Kidney capillary endothelial cell (primary cell): ENCODE data around the gene ADAM12.
A peak's percentile ranks its signal among the peaks of the same experiment; 100 is the strongest.

Source experiments
- DNase-seq: peaks from one replicate; pipeline ENCODE4 v3.0.0-alpha.2; 2018; ENCODE audit warnings: low spot score

Gene ADAM12

DNA sequence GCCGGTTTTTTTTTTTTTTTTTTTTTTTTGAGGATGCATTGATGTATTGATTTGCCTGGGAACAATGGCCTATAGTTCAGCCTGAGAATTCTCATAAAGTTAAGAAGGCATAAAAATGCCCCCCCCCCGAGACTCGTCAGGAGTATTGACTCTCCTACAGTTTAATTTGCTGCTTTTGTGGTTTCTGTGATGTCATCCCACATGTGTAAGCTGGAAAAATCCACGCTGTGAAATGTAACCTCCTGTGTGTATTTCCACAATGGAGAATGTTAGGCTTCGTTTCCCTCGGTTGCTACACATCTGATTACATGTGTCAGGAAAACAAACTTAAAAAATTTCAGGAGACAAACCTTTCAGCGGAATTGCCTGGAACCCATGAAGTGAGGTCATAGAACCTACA, 374.0 kb downstream of the ADAM12 start:
- DNase-seq: no peak

DNA sequence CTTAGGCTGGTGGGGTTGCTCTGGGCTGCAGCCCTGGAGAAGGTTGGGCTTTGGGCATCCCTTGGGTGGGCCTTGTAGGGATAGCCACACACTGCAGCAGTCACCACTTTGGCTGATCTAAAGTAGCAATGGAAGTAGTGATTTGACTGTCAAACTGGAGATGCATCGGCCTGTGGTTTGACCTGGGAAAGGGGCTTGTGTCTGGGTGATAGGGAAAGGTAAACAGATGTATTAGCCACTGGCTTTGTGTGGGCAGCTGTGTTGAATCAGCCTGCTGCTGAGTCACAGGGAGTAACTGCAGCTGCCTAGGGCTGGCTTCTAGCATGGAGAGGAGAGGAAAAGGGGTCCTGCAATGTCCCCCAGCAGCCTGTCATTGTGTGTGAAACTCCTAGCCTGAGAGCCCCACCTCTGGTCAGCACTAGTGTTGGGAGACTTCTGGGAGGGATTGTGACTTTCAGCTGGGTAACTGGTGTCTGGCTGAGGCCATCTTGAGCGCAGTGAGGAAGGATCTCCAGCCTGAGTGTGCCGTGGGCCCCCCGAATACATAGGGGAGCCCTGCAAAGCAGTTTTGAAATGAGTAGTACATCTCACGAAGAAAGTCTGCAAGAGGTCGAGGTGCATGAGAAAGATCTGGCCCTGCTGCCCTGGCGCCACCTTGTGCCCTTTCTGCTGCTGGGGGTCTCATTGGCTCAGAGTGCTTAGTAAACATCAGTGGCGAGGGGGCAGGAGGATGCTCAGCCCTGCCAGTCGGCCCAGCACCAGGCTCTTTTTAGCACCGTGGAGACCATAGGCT, 374.6 kb downstream of the ADAM12 start:
- DNase-seq: peak; percentile 26

DNA sequence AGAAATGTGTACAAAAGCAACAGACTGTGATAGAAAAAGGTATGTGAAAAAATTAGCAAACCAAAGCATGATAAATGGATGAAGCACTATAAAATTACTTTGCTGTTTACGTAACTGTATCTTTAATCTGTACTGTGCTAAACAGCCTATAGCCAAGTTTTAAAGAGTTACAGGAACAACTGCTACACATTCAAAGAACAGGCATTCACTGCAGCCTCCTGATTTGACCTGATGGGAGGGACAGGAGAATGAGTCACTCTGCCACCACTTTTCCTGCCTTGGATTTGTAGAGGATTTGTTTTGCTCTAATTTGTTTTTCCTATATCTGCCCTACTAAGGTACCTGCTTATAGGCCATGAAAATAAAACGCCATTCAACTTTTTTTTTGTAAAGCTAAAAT, 375.8 kb downstream of the ADAM12 start:
- DNase-seq: peak; percentile 27

DNA sequence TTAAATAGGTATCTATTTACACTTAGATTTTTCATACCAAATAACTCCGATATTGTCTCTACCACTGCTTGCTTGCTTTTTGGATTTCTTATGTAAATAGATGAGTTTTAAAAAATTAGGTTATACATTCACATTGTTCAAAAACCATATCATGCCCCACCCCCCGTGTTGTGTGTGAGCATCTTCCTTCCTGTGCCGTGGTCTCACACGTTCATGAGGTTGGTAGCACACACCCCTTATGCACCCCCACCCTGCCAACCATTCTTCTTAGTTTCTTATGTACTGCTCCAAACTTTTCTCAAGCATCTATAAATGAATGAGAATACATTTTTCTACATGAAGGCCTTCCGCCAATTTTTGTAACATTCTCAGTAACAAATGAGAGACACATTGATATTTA, 376.3 kb downstream of the ADAM12 start:
- no peak for DNase-seq

DNA sequence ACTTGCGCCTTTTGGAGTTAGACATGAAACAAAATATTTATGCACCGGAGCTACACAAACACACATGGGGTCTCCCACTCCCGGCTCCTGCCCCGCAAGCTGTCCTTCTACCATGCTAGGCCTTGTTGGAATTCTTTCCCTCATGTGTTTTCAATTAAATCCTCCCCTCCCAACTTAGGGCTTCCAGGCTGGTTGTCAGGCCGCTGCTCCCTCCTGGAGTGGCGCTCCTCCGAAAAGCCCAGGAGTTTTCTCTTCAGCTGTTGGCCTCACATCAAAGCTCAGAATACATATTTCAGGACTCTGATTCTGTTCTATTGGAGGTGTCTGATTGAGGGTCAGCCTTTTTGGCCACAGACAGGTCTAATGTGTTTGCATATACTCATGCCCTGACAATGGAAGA, 378.6 kb downstream of the ADAM12 start:
- DNase-seq: no peak

DNA sequence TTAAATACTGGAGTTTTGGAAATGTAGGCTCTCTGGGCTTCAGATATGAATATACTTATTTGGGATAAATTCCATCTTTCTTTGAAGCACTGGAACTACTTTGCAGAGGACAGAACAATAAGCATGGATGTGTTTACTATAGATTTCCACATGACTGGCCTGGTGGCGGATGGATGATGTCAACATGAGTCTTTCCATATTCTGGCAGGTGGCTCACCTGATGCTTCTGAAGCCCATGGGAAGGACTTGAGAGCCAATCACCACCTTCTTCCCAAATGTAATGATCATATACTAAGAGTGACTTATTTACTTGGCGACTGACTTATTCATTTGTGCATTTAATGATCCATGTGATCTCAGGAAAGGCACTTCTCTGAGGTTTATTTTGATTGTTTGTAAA, 381.4 kb downstream of the ADAM12 start:
- DNase-seq: no peak

DNA sequence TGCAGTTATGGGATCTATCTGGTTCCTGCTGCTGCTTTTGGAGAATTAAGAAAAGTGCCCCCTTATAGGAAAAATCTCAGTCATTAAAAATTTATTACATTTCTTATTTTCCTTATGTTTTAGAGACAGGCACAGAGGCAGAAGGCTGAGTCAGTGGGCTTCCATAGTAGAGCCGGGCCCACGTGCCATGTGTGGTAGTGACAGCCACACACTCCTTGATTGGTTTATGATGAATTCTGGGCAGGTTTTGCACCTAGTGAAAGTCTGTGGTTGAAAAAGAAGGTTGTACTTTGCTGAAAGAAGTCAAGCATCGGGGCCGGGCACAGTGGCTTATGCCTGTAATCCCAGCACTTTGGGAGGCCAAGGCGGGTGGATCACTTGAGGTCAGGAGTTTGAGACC, 382.0 kb downstream of the ADAM12 start:
- no peak for DNase-seq

DNA sequence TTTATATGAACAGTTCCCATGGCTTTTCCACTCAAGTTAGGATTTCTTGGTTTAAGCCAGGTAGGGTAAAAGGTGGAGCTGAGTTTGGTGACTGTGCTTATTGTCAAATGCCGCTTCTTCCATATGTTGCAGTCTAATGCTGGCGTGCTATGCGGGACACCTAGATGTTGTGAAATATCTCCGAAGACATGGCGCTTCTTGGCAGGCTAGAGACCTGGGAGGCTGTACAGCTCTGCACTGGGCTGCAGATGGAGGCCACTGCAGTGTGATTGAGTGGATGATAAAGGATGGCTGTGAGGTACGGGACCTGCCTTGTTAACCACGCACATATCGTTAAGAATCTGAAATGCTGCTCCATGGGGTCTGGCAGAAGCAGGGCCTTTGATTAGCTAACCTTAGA, 383.5 kb downstream of the ADAM12 start:
- no peak for DNase-seq

DNA sequence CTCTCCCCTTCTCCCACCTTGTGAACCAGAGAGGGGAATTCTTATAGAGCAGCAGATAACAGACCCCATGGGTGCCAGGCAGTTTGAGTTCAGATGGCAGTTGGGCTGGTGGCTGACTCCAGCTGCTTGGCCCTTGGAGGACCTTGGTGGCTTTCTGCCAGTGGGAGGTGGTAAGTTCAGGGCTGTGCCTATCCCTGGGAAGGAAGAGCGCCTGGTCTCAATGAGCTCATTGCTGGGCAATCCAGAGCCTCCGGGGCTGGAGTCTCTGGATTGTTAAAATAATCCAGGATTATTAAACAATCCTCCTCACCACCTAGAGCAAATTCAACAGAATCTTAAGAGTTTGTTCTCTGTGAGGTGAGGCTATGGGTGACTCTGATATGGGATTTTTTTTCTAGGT, 386.7 kb downstream of the ADAM12 start:
- DNase-seq: no peak

DNA sequence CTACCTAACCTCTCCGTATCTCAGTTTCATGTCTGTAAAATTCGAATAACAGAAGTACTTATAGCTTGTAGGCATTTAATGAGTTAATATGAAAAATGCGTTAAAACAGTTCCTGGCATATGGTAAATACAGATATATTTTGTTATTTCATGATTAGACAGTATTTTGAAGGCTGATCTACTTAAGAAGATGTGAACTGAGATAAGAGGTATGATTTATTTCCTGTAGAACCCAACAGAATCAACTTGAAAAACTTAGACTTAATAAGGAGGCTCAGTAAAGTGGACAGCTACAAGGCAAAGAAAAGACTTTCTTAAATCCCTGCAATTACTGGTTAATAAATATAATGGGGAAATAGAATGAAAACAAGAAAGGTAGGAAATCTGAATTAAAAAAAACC, 388.6 kb downstream of the ADAM12 start:
- DNase-seq: no peak

DNA sequence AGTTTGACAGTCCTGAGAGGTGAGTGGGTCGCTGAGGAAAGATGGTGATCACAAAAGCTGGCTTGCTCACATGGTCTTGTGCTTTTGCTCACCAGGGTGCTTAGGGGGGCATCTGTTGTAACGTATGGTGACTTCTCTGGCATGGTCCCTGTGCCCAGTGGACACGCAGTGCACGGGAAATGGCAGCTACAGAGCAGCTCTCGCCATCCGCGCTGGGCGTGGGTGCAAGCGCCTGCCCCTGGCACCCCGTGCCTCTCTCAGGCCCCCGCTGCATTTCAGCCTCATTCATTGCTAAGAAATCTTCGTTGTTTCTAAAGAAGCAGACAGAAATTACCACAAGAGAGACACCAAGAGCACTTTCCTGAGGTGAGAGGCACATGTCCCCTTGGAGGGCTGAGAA, 390.7 kb downstream of the ADAM12 start:
- DNase-seq: no peak

DNA sequence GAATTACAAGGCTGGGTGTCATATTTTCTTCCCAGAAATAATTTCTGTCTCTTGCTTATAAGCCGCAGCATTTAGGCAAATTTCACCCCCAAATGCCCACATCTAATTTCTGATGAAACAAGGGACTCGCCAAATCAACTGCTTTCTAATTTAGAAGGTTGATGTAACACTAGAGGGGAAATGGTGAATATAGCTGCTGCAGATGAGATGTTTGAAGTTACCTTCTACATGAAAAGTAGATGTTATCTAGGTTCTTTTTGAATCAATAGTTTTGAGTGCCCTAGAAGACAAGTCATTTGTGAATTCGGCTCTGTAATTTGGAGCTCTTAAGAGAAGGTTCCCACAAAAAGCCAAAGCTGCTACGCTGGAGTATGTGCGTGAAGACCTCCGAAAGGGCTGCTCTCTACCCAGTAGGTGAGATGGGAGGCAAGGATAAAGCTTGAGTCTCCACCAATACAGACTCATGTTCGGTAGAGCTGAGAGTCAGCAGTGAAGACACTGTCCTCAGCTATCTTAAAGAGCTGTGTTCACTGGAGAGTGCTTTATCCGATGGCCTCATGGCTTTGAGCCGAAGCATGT, 392.5 kb downstream of the ADAM12 start:
- DNase-seq: no peak

DNA sequence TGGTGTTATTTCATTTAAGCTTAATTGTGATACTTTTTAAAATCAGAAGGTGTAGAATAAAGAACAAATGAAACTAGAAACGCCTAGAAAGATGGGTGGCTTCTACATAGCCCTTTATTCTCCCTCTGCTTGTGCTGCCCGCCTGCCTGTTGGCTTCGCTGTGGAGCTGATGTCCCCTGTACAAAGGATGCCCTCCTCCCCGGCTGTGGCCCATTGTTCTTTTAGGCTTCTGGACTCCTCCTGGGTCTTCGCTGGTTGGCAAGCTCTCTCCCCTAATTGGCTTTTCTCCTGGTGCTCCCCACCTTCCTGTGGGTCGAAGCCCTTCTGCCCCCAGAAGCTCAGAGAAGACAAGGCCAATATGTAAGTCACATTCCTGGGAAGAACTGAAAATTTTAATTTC, 393.7 kb downstream of the ADAM12 start:
- no peak for DNase-seq

DNA sequence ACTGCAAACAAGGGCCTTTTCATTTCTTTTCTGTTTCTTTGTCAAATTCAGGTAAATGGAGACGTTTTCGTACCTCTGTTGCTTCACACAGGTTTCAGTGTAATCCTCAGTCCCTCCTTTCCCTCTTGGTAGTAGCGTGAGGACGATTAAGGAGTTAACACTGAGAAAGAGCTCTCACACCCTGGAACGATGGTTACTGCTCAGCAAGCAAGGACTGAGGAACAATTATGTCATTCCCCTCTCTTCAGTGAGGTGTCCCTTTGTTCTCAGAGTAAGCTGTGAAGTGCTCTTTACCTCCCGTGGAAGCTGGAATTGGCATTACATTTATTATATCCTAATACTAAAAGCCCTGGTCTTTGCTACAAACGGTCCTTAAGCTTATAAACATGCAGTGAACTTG, 396.0 kb downstream of the ADAM12 start:
- DNase-seq: no peak

DNA sequence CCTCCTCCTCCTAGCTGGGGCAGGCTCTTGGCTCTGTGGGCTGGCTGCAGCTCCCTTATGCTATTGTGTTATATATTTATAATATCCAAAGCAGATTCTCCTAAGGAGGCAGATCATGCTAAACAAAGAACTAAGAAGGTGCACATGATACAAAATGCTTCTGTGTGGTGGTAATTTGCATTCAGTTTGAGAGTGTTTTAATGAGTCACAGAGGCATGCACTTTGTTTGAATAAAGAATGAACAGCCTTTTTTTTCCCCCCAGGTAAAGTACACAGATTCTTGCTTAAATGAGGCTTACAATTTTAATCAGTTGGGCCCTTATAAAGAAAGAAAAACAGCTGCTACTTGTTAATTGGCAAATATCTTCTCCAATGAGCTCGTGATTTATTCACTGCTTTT, 396.9 kb downstream of the ADAM12 start:
- DNase-seq: no peak

DNA sequence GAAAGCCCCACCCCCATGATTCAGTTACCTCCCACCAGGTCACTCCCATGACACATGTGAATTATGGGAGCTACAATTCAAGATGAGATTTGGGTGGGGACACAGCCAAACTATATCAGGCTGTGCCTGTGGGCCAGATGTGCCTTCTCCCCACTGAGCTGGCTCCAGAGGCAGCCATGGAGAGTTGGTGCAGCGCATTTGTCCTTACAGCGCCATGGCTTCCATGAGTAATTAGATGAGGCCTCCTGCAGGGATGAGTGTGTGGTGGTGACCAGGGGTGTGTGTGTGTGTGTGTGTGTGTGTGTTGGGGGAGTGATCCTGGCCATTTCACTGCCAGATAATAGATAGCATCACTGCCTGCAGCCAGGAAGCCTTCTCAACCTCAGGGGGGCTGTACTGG, 397.3 kb downstream of the ADAM12 start:
- DNase-seq: no peak

DNA sequence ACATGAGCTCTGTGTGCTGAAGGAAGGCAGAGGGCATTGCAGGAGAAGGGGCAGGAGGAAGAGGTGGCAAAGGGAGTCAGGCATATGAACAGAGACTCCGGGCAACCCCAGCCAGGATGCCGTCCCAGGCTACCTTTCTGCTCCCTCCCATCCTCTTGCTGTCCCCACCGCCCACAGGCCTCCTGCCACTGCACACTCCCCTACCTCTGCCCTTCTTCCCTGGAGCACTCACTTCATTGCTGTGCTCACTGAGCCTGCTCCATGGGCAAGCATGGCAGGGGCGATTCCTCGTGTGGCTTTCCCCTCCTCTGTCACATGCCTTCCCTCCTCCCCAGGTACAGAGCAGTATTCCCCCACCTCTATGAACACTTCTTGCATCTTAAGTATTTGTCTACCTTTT, 398.5 kb downstream of the ADAM12 start:
- no peak for DNase-seq

DNA sequence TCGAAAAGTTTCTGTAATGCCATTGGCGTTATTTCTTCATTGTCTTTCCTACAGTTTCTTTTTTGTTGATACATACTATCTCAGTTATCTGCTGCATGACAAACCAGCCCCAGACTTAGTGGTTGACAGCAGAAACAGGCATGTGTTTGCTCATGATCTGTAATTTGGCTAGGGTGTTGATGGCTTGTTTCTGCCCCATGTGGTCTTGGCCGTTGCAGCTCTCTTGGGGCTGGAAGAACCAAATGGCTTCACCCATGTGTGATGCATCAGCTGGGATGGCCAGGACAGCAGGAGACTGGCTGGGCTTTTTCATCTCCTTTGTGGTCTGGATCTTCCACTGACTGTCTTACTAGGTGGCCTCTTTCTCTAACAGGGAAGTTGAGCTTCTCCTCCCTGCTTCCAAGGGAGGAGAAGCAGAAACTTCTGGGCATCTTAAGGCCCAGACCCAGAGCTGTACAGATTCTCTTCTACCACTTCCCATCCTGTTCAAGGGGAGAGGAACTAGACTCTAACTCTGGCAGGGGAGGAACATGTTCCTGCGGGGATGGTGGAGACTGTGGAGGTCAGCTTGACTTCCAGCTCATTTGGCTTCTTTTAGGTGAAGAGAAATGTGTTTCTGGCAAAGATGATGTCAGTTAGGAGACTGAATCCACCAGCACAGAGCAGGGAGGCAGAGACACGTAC, 402.6 kb downstream of the ADAM12 start:
- DNase-seq: no peak

DNA sequence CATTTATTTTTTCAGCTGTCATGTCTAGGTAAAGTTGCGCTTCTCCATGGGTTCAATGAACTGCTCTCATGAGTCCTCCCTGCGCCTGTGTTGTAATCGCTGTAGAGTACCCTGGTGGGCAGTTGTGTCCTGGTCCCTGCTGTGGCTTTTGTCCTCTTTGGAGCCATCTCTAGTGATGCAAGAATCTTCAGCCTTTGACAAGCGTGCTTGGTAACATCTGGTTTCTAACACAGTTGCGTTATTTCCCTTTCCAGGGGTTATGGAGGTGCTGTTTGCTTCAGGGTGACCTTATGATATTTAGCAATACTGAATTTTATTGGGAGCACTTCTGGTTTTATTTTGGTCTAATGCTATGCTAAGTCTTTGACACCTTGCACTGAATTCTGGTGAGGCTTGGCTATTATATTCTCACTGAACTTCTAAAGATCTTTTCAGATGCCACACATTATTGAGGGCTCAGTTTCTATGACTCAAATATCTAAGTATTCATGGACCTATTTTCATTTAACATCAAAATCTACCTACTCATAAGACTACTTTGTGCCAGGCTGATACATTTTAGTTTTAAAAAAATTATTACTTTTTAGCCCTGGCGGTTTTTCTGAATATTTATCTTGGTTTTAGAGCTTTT, 403.3 kb downstream of the ADAM12 start:
- DNase-seq: no peak

DNA sequence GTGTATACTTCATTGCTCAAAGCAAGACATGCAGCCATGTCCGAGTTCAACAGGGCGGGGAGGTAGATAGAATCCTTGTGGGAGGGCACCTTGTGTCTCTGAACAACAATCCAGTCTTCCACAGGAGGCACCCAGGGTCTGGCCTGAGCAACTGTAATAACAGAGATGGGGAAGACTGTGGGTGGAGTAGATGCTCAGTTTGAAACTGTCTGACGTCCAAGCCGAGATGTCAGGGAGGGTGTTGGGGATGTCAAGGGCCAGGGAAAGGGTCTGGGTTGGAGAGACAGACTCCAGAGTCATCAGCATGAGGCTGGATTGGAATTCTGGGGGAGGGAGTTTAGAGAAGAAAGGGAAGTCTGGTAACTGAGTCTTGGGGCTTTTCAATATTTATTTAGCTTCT, 403.9 kb downstream of the ADAM12 start:
- DNase-seq: no peak

DNA sequence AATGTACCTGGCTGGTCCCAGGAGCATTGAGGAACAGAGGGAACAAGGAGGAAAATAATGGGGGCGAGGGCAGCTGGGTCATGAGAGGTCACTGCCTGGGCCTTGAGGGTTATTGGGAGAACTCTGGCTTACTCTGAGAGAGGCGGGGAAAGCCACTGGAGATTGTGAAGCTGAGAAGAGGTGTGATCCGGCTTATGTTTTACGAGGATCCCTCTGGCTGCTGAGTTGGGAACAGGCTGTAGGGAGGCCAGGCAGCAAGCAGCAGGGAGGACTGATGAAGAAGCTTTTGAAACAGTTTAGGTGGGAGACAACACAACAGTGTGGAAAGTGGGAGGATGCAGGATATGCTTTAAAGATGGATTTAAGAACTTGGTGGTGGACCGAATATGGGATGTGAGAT, 404.6 kb downstream of the ADAM12 start:
- no peak for DNase-seq

DNA sequence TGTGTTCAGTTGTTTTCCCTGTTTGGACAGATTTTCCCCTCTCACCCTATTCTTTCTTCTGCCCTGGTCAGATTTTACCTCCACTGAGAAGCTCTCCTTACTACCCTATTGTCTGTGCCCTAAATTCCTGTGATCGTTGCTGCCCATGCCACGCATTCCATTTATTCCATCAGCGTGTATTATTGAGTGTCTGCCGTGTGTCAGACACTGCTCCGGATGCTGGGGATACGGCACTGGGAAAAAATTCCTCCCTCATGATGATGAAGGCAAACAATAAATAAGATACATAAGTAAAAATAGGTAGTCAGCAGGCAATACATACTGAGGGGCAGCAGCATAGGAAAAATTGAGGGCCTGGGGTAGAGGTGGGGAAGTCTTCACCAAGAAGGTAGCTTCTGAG, 405.1 kb downstream of the ADAM12 start:
- no peak for DNase-seq
